ENCODE data around the gene CWF19L2.
A peak's percentile ranks its signal among the peaks of the same experiment; 100 is the strongest.
"Not testable (repeated sequence)": the region's sequence is repeated elsewhere in the genome, so short reads cannot be mapped to it uniquely, and the experiment has no call there.

CWF19L2 gene

GRCh38 chr11:107457558-107458271 lies at the start of gene CWF19L2:
Gene CWF19L2 (minus strand): TSS chr11:107457825. CDS start chr11:107457816, 9 bp downstream.
- peak; percentile 95 for DNase-seq (ENCODE audit: low spot score)

GRCh38 chr11:107505647-107506225 lies 48.1 kb upstream of the CWF19L2 start:
- DNase-seq (ENCODE audit: low spot score), result no peak

DNA sequence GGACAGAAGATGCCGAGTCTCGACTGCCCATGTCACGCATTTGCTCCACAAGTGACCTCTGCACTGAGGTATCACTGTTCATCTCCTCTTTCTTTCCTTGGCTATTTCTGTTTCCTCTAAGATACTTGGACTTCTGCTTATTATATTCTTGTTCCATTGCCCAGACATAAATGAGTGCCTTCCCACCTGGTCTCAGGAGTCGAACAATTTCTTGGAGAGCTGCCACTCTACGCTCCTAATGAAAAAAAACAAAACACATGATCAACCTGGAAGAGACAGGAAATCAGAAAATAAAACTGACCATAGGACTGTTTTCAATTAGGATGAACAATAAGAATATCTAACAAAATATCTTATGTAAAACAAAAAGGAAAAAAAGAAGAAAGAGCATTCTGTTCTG lies 47.4 kb upstream of the CWF19L2 start:
- DNase-seq (ENCODE audit: low spot score), result no peak

DNA sequence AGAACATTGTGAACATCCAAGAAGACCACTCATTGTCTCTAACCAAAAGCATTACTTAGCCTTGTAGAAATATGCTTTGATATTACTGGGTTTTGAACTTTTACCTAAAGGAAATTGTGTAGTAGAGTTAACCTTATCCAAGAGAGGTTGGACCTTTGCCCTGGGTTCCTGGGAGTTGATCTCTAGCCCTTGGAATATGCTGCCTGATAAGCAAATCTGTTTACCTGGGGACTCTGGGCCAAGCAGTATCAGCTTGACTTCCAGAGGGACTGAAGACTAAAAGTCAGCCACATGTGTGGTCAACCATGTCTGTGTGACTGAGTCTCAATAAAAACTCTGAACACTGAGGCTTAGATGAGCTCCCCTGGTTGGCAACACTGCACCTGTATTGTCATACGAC lies 44.1 kb upstream of the CWF19L2 start:
- DNase-seq (ENCODE audit: low spot score), result no peak

DNA sequence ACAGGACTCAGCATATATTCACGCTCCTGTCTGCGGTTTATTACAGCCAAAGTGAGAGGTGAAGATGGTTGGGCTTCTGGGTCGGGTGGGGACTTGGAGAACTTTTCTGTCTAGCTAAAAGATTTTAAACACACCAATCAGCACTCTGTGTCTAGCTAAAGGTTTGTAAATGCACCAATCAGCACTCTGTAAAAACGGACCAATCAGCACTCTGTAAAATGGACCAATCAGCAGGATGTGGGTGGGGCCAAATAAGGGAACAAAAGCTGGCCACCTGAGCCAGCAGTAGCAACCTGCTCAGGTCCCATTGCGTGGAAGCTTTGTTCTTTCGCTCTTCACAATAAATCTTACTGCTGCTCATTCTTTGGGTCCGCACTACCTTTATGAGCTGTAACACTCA lies 39.7 kb upstream of the CWF19L2 start:
- DNase-seq (ENCODE audit: low spot score), result not testable (repeated sequence)

GRCh38 chr11:107496011-107496410 lies 38.4 kb upstream of the CWF19L2 start:
- peak; percentile 16 for DNase-seq (ENCODE audit: low spot score)

DNA sequence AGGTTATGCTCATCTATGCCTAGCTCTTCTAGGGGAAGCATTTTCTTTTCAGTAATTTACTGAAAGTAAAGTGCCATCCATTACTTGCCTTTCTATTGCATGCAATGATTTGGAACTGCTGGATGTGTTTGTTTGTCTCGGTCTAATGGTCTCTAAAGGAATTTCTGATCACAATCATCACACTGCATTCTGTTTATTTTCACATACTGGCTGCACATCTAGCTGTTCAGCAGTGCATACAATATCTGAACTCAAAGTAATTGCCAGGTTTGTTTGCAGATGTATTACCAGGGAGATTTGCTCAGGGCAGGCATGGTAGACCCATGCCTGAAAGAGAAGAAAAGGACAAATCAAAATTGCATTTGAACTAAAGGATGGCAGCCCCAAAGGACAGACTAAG lies 36.4 kb upstream of the CWF19L2 start:
- no peak for DNase-seq (ENCODE audit: low spot score)

- DNase-seq (ENCODE audit: low spot score), result no peak
Measured at GRCh38 chr11:107493117-107493516, 35.5 kb upstream of the CWF19L2 start.

GRCh38 chr11:107490836-107491235 lies 33.2 kb upstream of the CWF19L2 start:
- no peak for DNase-seq (ENCODE audit: low spot score)

GRCh38 chr11:107482234-107482633 lies 24.6 kb upstream of the CWF19L2 start:
- no peak for DNase-seq (ENCODE audit: low spot score)

- no peak for DNase-seq (ENCODE audit: low spot score)
Measured at GRCh38 chr11:107478922-107479321, 21.3 kb upstream of the CWF19L2 start.

DNA sequence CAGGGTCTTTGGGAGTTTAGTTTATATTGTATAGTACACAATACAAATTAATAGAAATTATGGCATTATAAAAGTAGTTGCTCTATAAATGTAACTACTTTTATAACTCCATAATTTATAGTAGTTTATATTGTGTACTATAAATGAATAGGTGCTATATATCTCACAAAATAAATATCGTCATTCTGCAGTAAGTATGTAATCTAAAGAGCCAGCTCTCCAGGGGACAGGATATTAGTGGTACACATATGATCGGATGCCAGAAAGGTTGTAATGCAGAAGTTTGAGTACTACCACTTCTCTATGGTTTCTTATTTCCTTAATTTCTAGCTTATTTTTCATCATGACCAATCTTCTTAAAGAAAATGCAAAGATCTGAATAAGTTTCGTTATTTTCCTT lies 20.2 kb upstream of the CWF19L2 start:
- no peak for DNase-seq (ENCODE audit: low spot score)

GRCh38 chr11:107473792-107474191 lies 16.2 kb upstream of the CWF19L2 start:
- DNase-seq (ENCODE audit: low spot score), result no peak

- no peak for DNase-seq (ENCODE audit: low spot score)
Measured at GRCh38 chr11:107472966-107473365, 15.3 kb upstream of the CWF19L2 start.

DNA sequence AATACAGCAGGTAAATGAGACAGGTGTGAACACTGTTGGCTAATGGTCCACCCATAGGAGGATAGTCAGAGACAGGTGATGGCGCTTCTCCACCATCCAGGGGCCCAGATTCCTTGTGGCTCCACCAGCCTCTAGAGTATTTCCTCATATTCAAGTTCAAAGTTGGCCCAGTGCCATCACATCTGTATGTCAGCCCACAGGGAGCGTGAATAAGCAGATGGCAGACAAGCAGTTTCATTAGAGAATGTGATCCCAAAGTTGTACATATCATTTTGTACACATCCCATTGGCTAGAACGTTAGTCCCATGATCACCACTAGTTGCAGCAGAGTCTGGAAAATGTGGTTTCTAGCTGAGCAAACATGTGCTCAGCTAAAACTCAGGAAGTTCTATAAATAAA lies 11.0 kb upstream of the CWF19L2 start:
- DNase-seq (ENCODE audit: low spot score), result no peak

GRCh38 chr11:107467696-107468095 lies 10.1 kb upstream of the CWF19L2 start:
- DNase-seq (ENCODE audit: low spot score), result no peak

- DNase-seq (ENCODE audit: low spot score), result not testable (repeated sequence)
Measured at GRCh38 chr11:107466275-107466866, 8.7 kb upstream of the CWF19L2 start.

DNA sequence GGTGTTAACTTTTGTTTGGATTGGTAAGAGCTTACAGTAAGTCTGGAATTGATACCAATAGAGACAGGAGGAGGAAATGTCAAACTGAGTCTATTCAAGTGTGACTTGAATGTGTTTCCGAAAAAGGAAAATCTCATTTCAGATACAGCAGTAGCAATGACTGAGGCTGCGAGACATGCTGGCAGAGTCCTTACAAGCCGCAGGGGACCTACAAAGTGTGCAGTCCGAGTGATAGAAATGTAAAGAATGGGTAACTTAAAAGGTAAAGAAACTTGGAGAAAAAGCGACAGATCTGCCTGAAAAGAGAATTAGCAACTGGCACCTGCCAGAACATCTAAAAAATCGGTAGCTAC lies 444 bp downstream of the CWF19L2 start:
- peak; percentile 22 for DNase-seq (ENCODE audit: low spot score)

DNA sequence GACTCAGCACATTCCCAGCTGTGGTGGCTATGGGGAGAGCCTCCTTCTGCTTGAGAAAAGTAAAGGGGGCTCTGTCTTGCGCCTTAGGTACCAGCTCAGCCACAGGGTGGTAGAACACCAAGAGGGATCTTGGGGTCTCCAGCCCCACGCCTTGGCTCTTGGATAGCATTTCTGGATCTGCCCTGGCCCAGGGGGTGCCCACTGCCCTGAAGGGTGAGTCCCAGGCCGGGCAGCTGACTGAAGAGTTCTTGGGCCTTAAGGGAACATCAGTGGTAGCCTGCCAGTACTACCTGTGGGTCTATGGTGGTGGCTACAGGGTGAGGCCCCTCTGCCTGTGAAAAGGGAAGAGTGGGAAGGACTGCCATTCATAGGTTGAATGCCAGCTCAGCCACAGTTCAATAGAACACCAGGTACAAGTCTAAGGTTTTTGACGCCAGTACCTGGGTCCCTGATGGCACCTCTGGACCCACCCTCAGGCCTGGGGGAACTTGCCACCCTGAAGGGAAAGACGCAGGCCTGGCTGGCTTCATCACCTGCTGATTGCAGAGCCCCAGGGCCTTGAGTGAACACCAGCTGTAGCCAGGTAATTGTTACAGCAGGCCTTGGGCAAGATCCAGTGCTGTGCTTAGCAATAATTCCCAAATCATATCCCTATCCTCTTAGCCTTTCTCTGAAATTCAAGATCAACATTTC lies 3.9 kb downstream of the CWF19L2 start:
- no peak for DNase-seq (ENCODE audit: low spot score)

DNA sequence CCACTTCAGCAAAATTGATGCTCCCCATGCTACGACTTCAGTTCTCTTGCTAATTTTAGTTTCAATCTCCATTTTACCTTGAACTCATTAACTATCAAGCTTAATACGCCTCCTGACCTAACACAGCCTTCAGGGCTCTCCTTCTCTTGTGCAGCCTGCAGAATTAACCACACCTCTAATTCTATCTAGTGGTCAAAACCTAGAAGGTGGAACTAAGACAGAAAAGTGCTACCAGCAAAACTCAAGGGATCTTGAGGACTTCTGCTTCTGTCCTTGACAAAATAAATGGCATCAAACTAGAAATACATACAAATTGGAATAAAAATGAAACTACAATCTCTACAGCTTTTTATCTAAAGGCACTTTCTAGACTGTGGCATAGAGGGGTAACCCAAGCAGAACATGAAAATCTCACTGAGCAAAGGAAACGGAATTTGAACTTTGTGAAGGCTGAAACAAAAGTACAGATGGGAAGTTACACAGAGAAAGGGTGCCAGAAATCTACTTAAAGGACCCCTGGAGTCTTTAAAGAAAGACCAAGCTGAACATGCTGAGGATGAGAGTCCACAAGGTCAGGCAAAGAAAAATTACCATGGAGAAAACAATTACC lies 10.7 kb downstream of the CWF19L2 start:
- DNase-seq (ENCODE audit: low spot score), result no peak

GRCh38 chr11:107442715-107443215 lies 14.9 kb downstream of the CWF19L2 start:
- no peak for DNase-seq (ENCODE audit: low spot score)

DNA sequence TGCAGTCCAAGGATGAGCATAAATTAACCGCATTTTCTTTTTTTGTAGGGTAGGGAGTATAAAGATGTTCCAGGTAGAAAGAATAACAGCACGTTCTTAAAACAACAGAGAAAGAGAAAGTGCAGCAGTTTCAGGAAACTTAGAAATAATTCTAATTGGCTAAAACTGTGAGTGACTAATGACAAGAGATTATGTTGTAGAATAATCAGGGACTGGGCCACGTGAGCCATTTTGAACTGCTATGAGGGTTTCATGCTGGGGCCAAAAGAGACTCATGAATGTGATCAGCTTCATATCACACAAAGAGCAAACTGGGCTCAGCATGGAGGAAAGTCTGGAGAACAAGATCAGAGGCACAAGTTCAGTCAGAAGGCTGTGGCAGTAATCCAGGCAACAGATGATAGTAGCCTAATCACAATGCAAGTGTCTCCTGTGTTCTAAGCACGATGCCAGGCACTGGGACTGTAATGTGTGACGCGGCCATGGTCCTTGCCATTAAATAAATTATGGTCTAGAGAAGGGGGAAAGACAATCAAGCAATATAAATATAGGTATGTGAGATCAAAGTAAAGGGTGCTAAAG lies 17.9 kb downstream of the CWF19L2 start:
- no peak for DNase-seq (ENCODE audit: low spot score)

All from iPS-NIHi11 (cell line).